HL-60 (cell line): ENCODE data around the gene FCF1.
"Not testable (repeated sequence)": the region's sequence is repeated elsewhere in the genome, so short reads cannot be mapped to it uniquely, and the experiment has no call there.

Source experiments
- DNase-seq, 2 experiments: peaks; one replicate each; pipeline ENCODE4 v3.0.0-alpha.2; 2010 to 2020; ENCODE audit warnings: low read depth in 1 of 2, low spot score in 1 of 2
- H3K27ac ChIP-seq: fragments of 250-450 bp; sonication (Bioruptor Pico); replicated peaks from 2 replicates; pipeline ENCODE4 v1.5.1; 2020; ENCODE audit warnings: mild to moderate bottlenecking, moderate library complexity
- H3K27me3 ChIP-seq: fragments of 250-450 bp; sonication (Bioruptor Pico); 2 replicates; pipeline ENCODE4 v1.5.1; 2021; ENCODE audit warnings: mild to moderate bottlenecking, moderate library complexity; ENCODE audit not compliant: insufficient read depth, poor library complexity, severe bottlenecking
- H3K4me3 ChIP-seq: replicated peaks from 2 replicates; pipeline ENCODE4 v1.5.1; 2011; ENCODE audit warnings: mild to moderate bottlenecking, control low read depth, low read length; ENCODE audit not compliant: insufficient read depth
- GABPA ChIP-seq: IDR thresholded peaks from 2 replicates; pipeline ENCODE4 v1.6.1; 2012; ENCODE audit warnings: low read depth
- POLR2AphosphoS5 ChIP-seq: IDR thresholded peaks from 2 replicates; pipeline ENCODE4 v1.6.1; 2012; ENCODE audit warnings: low read depth
- REST ChIP-seq: IDR thresholded peaks from 2 replicates; pipeline ENCODE4 v1.6.1; 2012; ENCODE audit warnings: low read depth; ENCODE audit not compliant: insufficient replicate concordance
- SPI1 ChIP-seq: IDR thresholded peaks from 2 replicates; pipeline ENCODE4 v1.6.1; 2012; ENCODE audit warnings: low read depth, mild to moderate bottlenecking, borderline replicate concordance
- TF ChIP-seq, protein P1 (sequence below): IDR thresholded peaks from one replicate; pipeline ENCODE4 v1.5.1; 2011; ENCODE audit warnings: low read length, control low read depth, inconsistent platforms; ENCODE audit not compliant: insufficient read depth

Gene FCF1

GRCh38 chr14:74747237-74747636 lies 34.3 kb downstream of the FCF1 start:
- Histone ChIP-seq H3K27ac (no peak overlapping the region), H3K4me3 (no peak overlapping the region), H3K27me3 (no peaks in the 10 kb centered on the region)
- DNase-seq: no peak
- no peak for TF ChIP-seq SPI1
- no peak for TF ChIP-seq GABPA
- TF ChIP-seq REST: no peak

- no peak overlapping the region for H3K4me3 ChIP-seq
- DNase-seq: no peak
- TF ChIP-seq, protein P1, sequence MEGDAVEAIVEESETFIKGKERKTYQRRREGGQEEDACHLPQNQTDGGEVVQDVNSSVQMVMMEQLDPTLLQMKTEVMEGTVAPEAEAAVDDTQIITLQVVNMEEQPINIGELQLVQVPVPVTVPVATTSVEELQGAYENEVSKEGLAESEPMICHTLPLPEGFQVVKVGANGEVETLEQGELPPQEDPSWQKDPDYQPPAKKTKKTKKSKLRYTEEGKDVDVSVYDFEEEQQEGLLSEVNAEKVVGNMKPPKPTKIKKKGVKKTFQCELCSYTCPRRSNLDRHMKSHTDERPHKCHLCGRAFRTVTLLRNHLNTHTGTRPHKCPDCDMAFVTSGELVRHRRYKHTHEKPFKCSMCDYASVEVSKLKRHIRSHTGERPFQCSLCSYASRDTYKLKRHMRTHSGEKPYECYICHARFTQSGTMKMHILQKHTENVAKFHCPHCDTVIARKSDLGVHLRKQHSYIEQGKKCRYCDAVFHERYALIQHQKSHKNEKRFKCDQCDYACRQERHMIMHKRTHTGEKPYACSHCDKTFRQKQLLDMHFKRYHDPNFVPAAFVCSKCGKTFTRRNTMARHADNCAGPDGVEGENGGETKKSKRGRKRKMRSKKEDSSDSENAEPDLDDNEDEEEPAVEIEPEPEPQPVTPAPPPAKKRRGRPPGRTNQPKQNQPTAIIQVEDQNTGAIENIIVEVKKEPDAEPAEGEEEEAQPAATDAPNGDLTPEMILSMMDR: no peak
- TF ChIP-seq POLR2AphosphoS5: no peak
- no peak for TF ChIP-seq GABPA
- TF ChIP-seq SPI1: no peak
- no peak for TF ChIP-seq REST
- no peak overlapping the region for H3K27ac ChIP-seq
- H3K27me3 ChIP-seq: no peaks in the 10 kb centered on the region
These were observed 41.2 kb downstream of the FCF1 start for GRCh38 chr14:74754157-74754556.

DNA sequence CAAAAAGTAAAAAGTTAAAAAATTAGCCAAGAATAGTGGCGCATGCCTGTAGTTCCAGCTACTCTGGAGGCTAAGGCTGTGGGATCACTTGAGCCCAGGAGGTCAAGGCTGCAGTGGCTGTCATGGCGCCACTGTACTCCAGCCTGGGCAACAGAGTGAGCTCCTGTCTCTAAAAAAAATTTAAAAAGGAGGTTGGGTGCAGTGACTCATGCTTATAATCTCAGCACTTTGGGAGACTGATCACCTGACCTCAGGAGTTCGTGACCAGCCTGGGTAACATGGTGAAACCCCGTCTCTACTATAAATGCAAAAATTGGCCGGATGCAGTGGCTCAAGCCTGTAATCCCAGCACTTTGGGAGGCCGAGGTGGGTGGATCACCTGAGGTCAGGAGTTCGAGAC lies 42.0 kb downstream of the FCF1 start:
- H3K27ac ChIP-seq: no peak overlapping the region
- H3K27me3 ChIP-seq: no peaks in the 10 kb centered on the region
- H3K4me3 ChIP-seq: no peak overlapping the region
- TF ChIP-seq SPI1 (no peak), GABPA (no peak), REST (no peak), POLR2AphosphoS5 (no peak)
- no peak for DNase-seq

DNA sequence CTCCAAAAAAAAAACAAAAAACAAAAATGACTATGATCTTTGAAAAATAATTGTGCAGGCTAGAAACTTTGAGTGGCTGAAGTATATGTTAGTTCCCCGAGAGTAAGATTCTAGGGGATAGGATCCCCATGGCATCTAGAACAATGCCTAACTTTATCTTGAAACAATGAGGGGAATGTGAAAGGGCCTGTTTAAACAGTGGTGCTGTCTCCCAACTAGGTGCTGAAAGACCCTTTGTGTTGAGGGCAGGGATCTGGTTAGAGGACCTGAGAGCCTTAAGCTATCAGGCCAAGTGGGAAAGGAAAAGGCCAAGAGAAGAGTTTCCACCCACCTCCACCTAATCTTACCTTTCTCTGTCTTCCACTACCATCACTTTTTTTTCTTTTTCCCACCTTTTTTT lies 43.4 kb downstream of the FCF1 start:
- H3K27me3 ChIP-seq: no peaks in the 10 kb centered on the region
- no peak overlapping the region for H3K4me3 ChIP-seq
- TF ChIP-seq REST (peak; percentile 28), POLR2AphosphoS5 (no peak)
- no peak for DNase-seq
- no peak overlapping the region for H3K27ac ChIP-seq

GRCh38 chr14:74758505-74758904 lies 45.6 kb downstream of the FCF1 start:
- H3K4me3 ChIP-seq, H3K27me3 ChIP-seq, DNase-seq, H3K27ac ChIP-seq: not testable (repeated sequence)
